GM21423 (cell line): Measurements from ENCODE around the gene SLC6A3.
"Not testable (repeated sequence)": the region's sequence is repeated elsewhere in the genome, so short reads cannot be mapped to it uniquely, and the experiment has no call there.

ENCODE experiments used
- ATAC-seq: cut with Tn5 transposase; IDR thresholded peaks from one replicate; pipeline ENCODE4 v1.9.1; 2021; ENCODE audit warnings: mild to moderate bottlenecking, moderate library complexity; ENCODE audit not compliant: unreplicated experiment

SLC6A3 gene

GRCh38 chr5:1375871-1376810 is 69.1 kb downstream of the SLC6A3 start:
- ATAC-seq, result no peak

GRCh38 chr5:1374679-1375055 is 70.6 kb downstream of the SLC6A3 start:
- no peak for ATAC-seq

GRCh38 chr5:1374030-1374678 is 71.1 kb downstream of the SLC6A3 start:
- ATAC-seq, result no peak

- not testable (repeated sequence) for ATAC-seq
Observed at GRCh38 chr5:1371972-1372342, 73.3 kb downstream of the SLC6A3 start.

GRCh38 chr5:1371218-1371971 is 73.8 kb downstream of the SLC6A3 start:
- ATAC-seq, result no peak

- ATAC-seq, result no peak
Observed at GRCh38 chr5:1370006-1370405, 75.2 kb downstream of the SLC6A3 start.

DNA sequence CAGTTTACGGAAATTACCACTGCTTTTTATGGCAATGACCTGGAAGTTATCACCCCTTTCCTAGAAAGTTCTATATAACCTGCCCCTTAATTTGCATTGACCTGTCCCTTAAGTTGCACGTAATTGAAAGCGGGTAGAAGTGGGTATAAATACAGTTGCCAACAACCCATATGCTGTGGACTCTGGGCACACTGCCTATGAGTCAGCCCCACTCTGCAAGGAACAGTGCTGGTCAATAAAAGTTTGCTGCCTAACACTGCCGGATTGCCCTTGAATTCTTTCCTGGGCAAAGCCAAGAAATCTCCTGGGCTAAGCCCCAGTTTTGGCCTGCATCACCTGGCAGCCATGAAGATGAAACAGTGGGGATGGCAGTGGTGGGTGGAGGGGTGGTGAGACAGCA is 76.5 kb downstream of the SLC6A3 start:
- no peak for ATAC-seq

- no peak for ATAC-seq
Observed at GRCh38 chr5:1368236-1368635, 77.0 kb downstream of the SLC6A3 start.

DNA sequence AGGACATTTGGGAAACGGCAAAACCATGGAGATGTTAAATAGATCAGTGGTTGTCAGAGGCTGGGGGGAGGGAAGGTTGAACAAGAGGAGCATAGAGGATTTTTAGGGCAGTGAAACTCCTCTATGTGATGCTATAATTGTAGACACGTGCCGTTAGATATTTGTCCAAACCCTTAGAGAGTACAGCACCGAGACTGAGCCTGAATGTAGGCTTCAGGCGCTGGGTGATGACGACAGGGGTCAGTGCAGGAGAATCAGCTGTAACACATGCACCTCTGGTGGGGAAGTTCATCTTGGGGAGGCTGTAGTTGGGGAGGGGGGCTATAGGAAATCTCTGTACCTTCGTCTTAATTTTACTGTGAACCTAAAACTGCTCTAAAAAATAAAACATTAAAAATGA is 78.1 kb downstream of the SLC6A3 start:
- ATAC-seq, result no peak

DNA sequence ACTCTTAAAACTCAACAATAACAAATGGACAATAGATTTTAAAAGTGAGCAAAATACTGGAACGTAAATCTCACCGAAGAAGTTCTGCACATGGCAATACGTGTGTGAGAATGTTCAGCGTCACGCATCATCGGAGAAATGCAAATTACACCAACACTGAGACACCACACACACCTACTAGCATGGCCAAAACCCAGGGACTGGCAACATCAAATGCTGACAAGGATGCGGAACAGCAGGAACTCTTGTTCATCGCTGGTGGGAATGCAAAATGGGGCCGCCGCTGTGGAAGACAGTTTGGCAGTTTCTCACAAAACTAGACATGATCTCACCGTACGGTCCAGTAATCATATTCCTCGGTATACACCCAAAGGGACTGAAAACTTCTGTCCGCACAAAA is 78.7 kb downstream of the SLC6A3 start:
- ATAC-seq, result no peak

DNA sequence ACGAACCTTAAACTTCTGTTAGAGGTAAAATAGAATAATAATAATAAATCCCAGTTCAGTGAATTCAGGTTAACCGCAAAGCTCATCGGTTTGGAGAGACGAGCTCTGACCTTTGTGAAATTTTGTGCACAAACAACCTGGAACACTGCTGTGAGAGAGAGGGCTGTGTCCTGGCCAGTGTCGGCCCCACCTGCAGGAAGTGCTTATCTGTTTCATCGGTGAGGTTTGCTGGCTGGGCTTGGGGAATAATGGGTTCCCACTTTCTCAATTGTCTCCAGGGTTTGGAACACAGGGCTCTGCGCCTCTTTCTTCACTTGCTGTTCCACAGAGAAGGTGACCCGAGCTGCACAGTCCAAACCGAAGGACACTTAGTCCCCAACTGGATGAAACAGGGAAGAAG is 81.0 kb downstream of the SLC6A3 start:
- ATAC-seq, result no peak

DNA sequence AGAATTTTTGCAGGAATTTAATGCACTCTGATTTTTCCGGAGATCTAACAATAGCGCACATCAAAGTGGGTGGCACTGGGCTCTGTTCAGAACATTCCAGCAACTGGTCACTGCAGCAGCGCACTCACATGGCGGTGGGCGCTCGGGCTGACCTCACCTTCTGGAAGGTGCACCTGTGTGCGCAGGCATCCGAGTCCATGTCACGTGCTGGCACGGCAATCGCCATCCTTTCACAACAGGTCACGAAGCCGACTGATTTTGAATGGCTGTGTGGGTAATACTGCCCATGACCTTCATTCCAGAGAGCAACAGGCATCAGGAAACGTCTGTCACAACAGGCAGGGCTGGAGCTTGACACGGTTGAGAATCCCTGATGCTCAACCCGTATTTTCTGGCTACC is 81.7 kb downstream of the SLC6A3 start:
- ATAC-seq, result no peak

DNA sequence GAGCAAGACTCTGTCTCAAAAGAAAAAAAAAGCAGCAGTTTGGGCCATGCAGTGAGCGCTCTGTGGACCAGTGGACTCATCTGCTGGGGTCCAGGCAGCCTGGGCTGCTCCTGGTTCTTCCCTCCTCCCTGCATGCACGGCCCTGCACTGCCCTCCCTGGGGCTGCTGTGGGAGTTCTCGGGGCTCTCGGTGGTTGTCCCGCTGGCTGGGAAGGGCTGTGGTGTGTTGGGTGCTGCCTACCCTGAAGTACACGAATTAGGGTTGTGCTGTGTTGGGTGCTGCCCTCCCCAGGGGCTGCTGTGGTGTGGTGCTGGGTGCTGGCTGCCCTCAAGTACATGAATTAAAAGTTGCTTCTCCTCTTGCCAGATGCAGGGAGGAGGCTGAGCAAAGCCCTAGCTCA is 82.1 kb downstream of the SLC6A3 start:
- no peak for ATAC-seq

GRCh38 chr5:1362242-1363015 is 82.8 kb downstream of the SLC6A3 start:
- ATAC-seq, result no peak

DNA sequence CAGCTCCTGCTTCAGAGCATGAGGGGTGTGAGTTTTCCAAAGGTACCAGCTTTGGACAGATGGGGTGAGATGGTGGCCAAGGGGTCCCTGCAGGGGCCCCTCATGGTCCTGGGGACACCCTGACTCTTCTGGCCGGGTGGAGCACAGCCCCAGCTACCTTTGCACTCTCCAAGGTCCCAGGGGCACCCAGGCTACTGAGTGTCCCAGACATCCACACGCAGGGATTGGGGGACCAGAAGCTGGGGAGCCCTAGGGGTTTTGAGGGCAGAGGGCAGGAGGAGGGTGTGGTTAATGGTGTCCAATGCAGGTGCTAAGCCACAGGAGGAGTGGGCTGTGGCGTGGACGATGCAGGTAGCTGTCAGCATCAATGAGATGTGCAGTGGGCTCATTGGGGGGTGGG is 84.4 kb downstream of the SLC6A3 start:
- no peak for ATAC-seq

GRCh38 chr5:1360367-1360766 is 84.9 kb downstream of the SLC6A3 start:
- not testable (repeated sequence) for ATAC-seq

DNA sequence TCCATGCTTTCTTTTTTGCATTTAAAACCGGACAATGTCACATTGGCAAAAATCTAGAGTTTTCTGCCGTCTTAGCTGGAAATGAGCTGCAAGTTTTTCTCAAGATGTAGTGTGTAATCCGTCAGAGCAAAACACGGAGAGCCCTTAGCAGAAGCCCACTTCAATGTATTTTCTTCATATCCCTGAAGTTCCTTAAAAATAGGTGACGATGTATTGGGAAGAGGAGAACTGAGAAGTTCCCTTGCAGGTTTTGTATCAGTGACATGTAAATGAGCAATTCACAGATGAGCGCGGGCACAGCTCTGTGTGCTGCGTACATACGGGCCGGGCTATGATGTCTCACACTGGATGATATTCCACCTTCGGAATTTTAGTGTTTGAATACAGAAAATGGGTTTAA is 85.5 kb downstream of the SLC6A3 start:
- ATAC-seq, result no peak

DNA sequence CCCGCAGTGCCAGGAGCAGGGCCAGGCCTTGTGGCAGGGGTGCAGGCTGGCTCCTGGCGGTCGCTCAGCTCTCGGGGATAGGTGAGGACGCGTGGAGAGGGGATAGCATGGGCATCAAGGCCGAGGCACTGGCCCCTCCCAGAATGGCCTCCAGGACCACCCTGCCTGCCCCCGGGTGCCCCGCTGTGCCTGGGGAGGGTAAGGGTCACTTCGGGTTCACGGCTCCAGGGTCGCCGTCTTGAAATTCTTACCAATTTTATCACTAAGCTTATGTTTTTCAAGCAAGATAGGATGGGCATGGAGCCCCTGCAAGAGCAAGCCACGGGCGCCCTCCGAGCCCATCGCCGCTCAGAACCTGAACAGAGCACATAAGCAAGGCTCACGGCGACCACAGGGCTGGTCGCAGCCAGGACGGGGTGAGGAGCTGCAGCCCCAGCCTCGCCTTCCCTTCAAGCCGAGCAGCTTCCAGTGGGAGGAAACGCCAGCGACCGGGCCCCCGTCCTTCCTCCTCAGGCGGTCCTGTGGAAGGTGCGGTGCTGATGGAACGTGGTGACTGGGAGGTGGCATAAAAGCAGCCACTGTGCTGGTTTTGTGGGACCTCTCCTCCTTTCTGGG is 86.1 kb downstream of the SLC6A3 start:
- ATAC-seq, result no peak

- ATAC-seq, result no peak
Observed at GRCh38 chr5:1358726-1359025, 86.6 kb downstream of the SLC6A3 start.

GRCh38 chr5:1357946-1358725 is 87.1 kb downstream of the SLC6A3 start:
- ATAC-seq, result no peak
